ENCODE data around the gene AK5. TPM values are rescaled to one million over a fixed set of nuclear protein-coding genes. Genes with fewer than 3 reads are reported as not detected.

AK5 gene
- total and polyA plus RNA-seq, 2 of the 4 experiments (the other 2 are of a cell fraction) = 22.5 to 25.8 TPM

- no peak overlapping the region for H2BK5ac ChIP-seq (ENCODE audit: low read depth, low read length, poor library complexity, severe bottlenecking)
- in situ Hi-C loops (cut with MboI; ENCODE audit: low sequenced_read_pairs) = no loop called here
Observed at GRCh38 chr1:77556045-77556444, 274.2 kb downstream of the AK5 start.

More at GRCh38 chr1:77556045-77556444, 274.2 kb downstream of the AK5 start:
- Histone ChIP-seq H4K91ac (ENCODE audit: insufficient read depth, low read depth, low read length) (no peak overlapping the region), H4K20me1 (ENCODE audit: insufficient read depth, low read length) (no peaks in the 10 kb centered on the region), H2BK120ac (ENCODE audit: low read depth, low read length) (no peak overlapping the region), H3K56ac (ENCODE audit: extremely low read depth, insufficient read depth, low read length) (no peak overlapping the region), H3K27me3 (ENCODE audit: control insufficient read depth, insufficient read depth, low read length) (no peaks in the 10 kb centered on the region), H3K36me3 (ENCODE audit: control insufficient read depth, insufficient read depth, low read length) (peaks cover 8% of the 10 kb centered on the region), H3K9me1 (ENCODE audit: insufficient read depth, low read length) (peaks cover 8% of the 10 kb centered on the region), H2BK15ac (ENCODE audit: low read depth, low read length) (no peak overlapping the region), H2AK5ac (ENCODE audit: low read depth, low read length) (no peak overlapping the region), H3K4me1 (ENCODE audit: control insufficient read depth, insufficient read depth, low read length) (peaks cover 7% of the 10 kb centered on the region), H3K9ac (ENCODE audit: low read depth, low read length) (no peak overlapping the region), H3K4me3 (ENCODE audit: insufficient read depth, low read depth, low read length) (no peak overlapping the region), H3K18ac (ENCODE audit: low read depth, low read length) (no peak overlapping the region), H4K8ac (ENCODE audit: low read depth in 2 of 2, low read length in 2 of 2) (no peak overlapping the region), H4K5ac (ENCODE audit: low read depth, low read length) (no peak overlapping the region), H3K23ac (ENCODE audit: low read depth, low read length) (no peak overlapping the region), H3K14ac (replicated peaks; ENCODE audit: low read depth, low read length) (no peak overlapping the region), H3K4ac (ENCODE audit: low read depth, low read length) (no peak overlapping the region), H2AFZ (replicated peaks; ENCODE audit: low read length, poor library complexity) (no peak overlapping the region), H3K9me3 (ENCODE audit: control insufficient read depth, insufficient read depth, low read length) (no peaks in the 10 kb centered on the region), H3K4me2 (ENCODE audit: low read depth, low read length) (no peak overlapping the region), H3K27ac (ENCODE audit: insufficient read depth, low read length) (no peak overlapping the region), H3K79me1 (ENCODE audit: low read depth in 1 of 2, low read length in 2 of 2) (peaks cover 0 to 7% of the 10 kb centered on the region in 2 experiments; a peak in 2 of 4 replicates), H2AK9ac (replicated peaks; ENCODE audit: low read depth, low read length, poor library complexity) (no peak overlapping the region), H2BK20ac (ENCODE audit: low read depth, low read length) (no peak overlapping the region)
- ChIA-PET CTCF (interaction anchor here (0.6 to 1.2 kb wide), 2 partner anchors 11 to 23 kb away, joined by 4 to 6 read pairs; no protein-coding TSS in a partner anchor), POLR2A (ENCODE audit: unreplicated experiment) (no interaction called here)
- no TSS peak for BruUV-seq (replicated peaks)
- intact Hi-C loops (cut with micrococcal nuclease) (no loop called here), dilution Hi-C loops (cut with HindIII; ENCODE audit: low sequenced_read_pairs, unreplicated experiment) (no loop called here)
- WGBS, 2 experiments (ENCODE audit: extremely low coverage in 2 of 2, insufficient read length in 1 of 2) = no CpG with 5 or more reads among the region's 1 CpG
- TF ChIP-seq CTCF (conservative IDR thresholded peaks at IDR 0.05; ENCODE audit: low read depth, low read length) (no peak), MAFK (IDR thresholded peaks at IDR 0.05; ENCODE audit: low read depth, low read length) (no peak), RCOR1 (IDR thresholded peaks at IDR 0.05; ENCODE audit: insufficient replicate concordance, low read length) (no peak), BHLHE40 (IDR thresholded peaks at IDR 0.05; ENCODE audit: low read depth, low read length) (no peak), ELK1 (IDR thresholded peaks at IDR 0.05; ENCODE audit: borderline replicate concordance, low read depth, low read length) (no peak), POLR2A (IDR thresholded peaks at IDR 0.05; ENCODE audit: low read depth, low read length) (no peak), NFE2L2 (IDR thresholded peaks at IDR 0.05; ENCODE audit: low read depth, low read length) (no peak), FOS (IDR thresholded peaks at IDR 0.05; ENCODE audit: low read depth, low read length) (no peak), RAD21 (IDR thresholded peaks at IDR 0.05; ENCODE audit: low read length) (no peak), MAZ (IDR thresholded peaks at IDR 0.05; ENCODE audit: borderline replicate concordance, low read depth, low read length) (no peak), RFX5 (IDR thresholded peaks at IDR 0.05; ENCODE audit: low read depth, low read length) (no peak), CEBPB (IDR thresholded peaks at IDR 0.05; ENCODE audit: low read depth, low read length) (no peak), USF2 (IDR thresholded peaks at IDR 0.05; ENCODE audit: low read depth, low read length) (no peak), SMC3 (IDR thresholded peaks at IDR 0.05; ENCODE audit: low read depth, low read length) (no peak)
- ATAC-seq (ENCODE audit: low read depth) = no peak
- no peak for DNase-seq
